Suprapubic skin (tissue), 3 donors: ENCODE data around the gene SERF1A.
"Not testable (repeated sequence)": the region's sequence is repeated elsewhere in the genome, so short reads cannot be mapped to it uniquely, and the experiment has no call there.

Source experiments
- CTCF ChIP-seq, 2 donors: fragments of 200-600 bp in 1 of 2; fragments of 450-650 bp in 1 of 2; sonication (generic) in 1 of 2; IDR thresholded peaks; one replicate each; pipeline ENCODE4 v1.5.1; 2016 to 2019; ENCODE audit warnings: antibody characterized with exemption in 2 of 2, mild to moderate bottlenecking in 1 of 2, moderate library complexity in 1 of 2
- POLR2AphosphoS5 ChIP-seq, 3 donors: sonication (generic); formaldehyde crosslinking; IDR thresholded peaks; one replicate each; pipeline ENCODE4 v1.6.1; 2017; ENCODE audit warnings: antibody characterized with exemption in 3 of 3

GRCh38 chr5:70866778-70867177 lies 33.7 kb upstream of the SERF1A start:
- not testable (repeated sequence) for TF ChIP-seq CTCF, POLR2AphosphoS5 (IDR thresholded peaks at IDR 0.05)
